Measurements from ENCODE around the gene EPHA8. TPM values are rescaled to one million over a fixed set of nuclear protein-coding genes. Genes with fewer than 3 reads are reported as not detected.

EPHA8 gene
- total and polyA plus RNA-seq, 2 of the 4 experiments (the other 2 are of a cell fraction) = not detected

DNA sequence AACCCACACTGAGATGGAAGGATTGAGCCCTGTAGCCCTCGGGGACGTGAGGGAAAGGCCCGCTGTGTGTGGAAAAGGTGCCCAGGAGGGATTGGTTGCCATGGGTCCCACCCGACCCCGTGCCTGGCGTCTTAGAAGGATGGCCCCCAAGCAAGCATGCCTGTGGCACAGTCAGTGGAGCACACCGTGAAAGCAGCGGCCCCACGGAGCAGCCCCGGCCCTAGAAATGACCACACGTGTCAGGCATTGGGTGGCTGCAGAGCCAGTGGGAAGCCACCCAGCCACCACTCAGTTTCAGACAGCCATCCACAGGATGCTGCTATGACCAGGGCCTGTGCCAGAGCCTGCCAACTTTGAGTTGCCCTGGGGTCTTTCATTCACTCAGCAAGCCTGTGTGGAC lies 13.3 kb upstream of the EPHA8 start:
- no peak overlapping the region for H3K4ac ChIP-seq (ENCODE audit: low read depth, low read length)
- H3K27me3 ChIP-seq (ENCODE audit: control insufficient read depth, insufficient read depth, low read length) = peaks cover 94% of the 10 kb centered on the region
- 56% methylated on average over 8 of the region's 11 CpGs; no CpG with 5 or more reads in 1 of the 2 experiments for WGBS, 2 experiments (ENCODE audit: extremely low coverage in 2 of 2, insufficient read length in 1 of 2)
- H3K36me3 ChIP-seq (ENCODE audit: control insufficient read depth, insufficient read depth, low read length) = no peaks in the 10 kb centered on the region
- H2BK120ac ChIP-seq (ENCODE audit: low read depth, low read length) = no peak overlapping the region
- CTCF ChIA-PET = no interaction called here
- H2BK5ac ChIP-seq (ENCODE audit: low read depth, low read length, poor library complexity, severe bottlenecking) = no peak overlapping the region
- no peak overlapping the region for H3K23ac ChIP-seq (ENCODE audit: low read depth, low read length)
- POLR2A ChIA-PET (ENCODE audit: unreplicated experiment) = no interaction called here
- no peaks in the 10 kb centered on the region for H3K9me3 ChIP-seq (ENCODE audit: control insufficient read depth, insufficient read depth, low read length)
- H3K9ac ChIP-seq (ENCODE audit: low read depth, low read length) = no peak overlapping the region
- BruUV-seq (replicated peaks) = no TSS peak
- dilution Hi-C loops (cut with HindIII; ENCODE audit: low sequenced_read_pairs, unreplicated experiment) = no loop called here
- H3K56ac ChIP-seq (ENCODE audit: extremely low read depth, insufficient read depth, low read length) = no peak overlapping the region
- H4K20me1 ChIP-seq (ENCODE audit: insufficient read depth, low read length) = no peaks in the 10 kb centered on the region
- no peak overlapping the region for H2AK5ac ChIP-seq (ENCODE audit: low read depth, low read length)
- H3K27ac ChIP-seq (ENCODE audit: insufficient read depth, low read length) = no peak overlapping the region
- no peak overlapping the region for H2BK20ac ChIP-seq (ENCODE audit: low read depth, low read length)
- no peak overlapping the region for H3K18ac ChIP-seq (ENCODE audit: low read depth, low read length)
- no peak overlapping the region for H3K4me3 ChIP-seq (ENCODE audit: insufficient read depth, low read depth, low read length)
- no peak for ATAC-seq (ENCODE audit: low read depth)
- no peak overlapping the region for H4K5ac ChIP-seq (ENCODE audit: low read depth, low read length)
- H4K8ac ChIP-seq (ENCODE audit: low read depth in 2 of 2, low read length in 2 of 2) = no peak overlapping the region
- H3K4me2 ChIP-seq (ENCODE audit: low read depth, low read length) = no peak overlapping the region
- no peaks in the 10 kb centered on the region for H3K4me1 ChIP-seq (ENCODE audit: control insufficient read depth, insufficient read depth, low read length)
- no peak for DNase-seq
- H3K79me1 ChIP-seq (ENCODE audit: low read depth in 1 of 2, low read length in 2 of 2) = no peaks in the 10 kb centered on the region
- no peaks in the 10 kb centered on the region for H3K9me1 ChIP-seq (ENCODE audit: insufficient read depth, low read length)
- no peak overlapping the region for H2AFZ ChIP-seq (replicated peaks; ENCODE audit: low read length, poor library complexity)
- TF ChIP-seq RFX5 (IDR thresholded peaks at IDR 0.05; ENCODE audit: low read depth, low read length) (no peak), RAD21 (IDR thresholded peaks at IDR 0.05; ENCODE audit: low read length) (no peak), MAZ (IDR thresholded peaks at IDR 0.05; ENCODE audit: borderline replicate concordance, low read depth, low read length) (no peak), ELK1 (IDR thresholded peaks at IDR 0.05; ENCODE audit: borderline replicate concordance, low read depth, low read length) (no peak), MXI1 (IDR thresholded peaks at IDR 0.05; ENCODE audit: borderline replicate concordance, low read depth, low read length) (no peak), CHD1 (IDR thresholded peaks at IDR 0.05; ENCODE audit: low read depth, low read length) (no peak), RCOR1 (IDR thresholded peaks at IDR 0.05; ENCODE audit: insufficient replicate concordance, low read length) (no peak), POLR2A (IDR thresholded peaks at IDR 0.05; ENCODE audit: low read depth, low read length) (no peak), BHLHE40 (IDR thresholded peaks at IDR 0.05; ENCODE audit: low read depth, low read length) (no peak), CEBPB (IDR thresholded peaks at IDR 0.05; ENCODE audit: low read depth, low read length) (no peak), NFE2L2 (IDR thresholded peaks at IDR 0.05; ENCODE audit: low read depth, low read length) (no peak), SMC3 (IDR thresholded peaks at IDR 0.05; ENCODE audit: low read depth, low read length) (no peak)
- TF ChIP-seq, protein P1, sequence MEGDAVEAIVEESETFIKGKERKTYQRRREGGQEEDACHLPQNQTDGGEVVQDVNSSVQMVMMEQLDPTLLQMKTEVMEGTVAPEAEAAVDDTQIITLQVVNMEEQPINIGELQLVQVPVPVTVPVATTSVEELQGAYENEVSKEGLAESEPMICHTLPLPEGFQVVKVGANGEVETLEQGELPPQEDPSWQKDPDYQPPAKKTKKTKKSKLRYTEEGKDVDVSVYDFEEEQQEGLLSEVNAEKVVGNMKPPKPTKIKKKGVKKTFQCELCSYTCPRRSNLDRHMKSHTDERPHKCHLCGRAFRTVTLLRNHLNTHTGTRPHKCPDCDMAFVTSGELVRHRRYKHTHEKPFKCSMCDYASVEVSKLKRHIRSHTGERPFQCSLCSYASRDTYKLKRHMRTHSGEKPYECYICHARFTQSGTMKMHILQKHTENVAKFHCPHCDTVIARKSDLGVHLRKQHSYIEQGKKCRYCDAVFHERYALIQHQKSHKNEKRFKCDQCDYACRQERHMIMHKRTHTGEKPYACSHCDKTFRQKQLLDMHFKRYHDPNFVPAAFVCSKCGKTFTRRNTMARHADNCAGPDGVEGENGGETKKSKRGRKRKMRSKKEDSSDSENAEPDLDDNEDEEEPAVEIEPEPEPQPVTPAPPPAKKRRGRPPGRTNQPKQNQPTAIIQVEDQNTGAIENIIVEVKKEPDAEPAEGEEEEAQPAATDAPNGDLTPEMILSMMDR (conservative IDR thresholded peaks at IDR 0.05; ENCODE audit: low read depth, low read length) = no peak
- no peak overlapping the region for H4K91ac ChIP-seq (ENCODE audit: insufficient read depth, low read depth, low read length)
- intact Hi-C loops (cut with micrococcal nuclease) = no loop called here
- in situ Hi-C loops (cut with MboI; ENCODE audit: low sequenced_read_pairs) = no loop called here
- no peak overlapping the region for H3K14ac ChIP-seq (replicated peaks; ENCODE audit: low read depth, low read length)
- H2AK9ac ChIP-seq (replicated peaks; ENCODE audit: low read depth, low read length, poor library complexity) = no peak overlapping the region
- H2BK15ac ChIP-seq (ENCODE audit: low read depth, low read length) = no peak overlapping the region
